ENCODE results near the gene CEP89. TPM values are rescaled to one million over a fixed set of nuclear protein-coding genes. Genes with fewer than 3 reads are reported as not detected.

CEP89 gene
- total RNA-seq, 1 experiment from 2014 or later: 27.6 TPM

GRCh38 chr19:32870981-32871451 is 100.7 kb downstream of the CEP89 start:
- intact Hi-C loops (cut with micrococcal nuclease): no loop called here
- H4K20me1 ChIP-seq (ENCODE audit: insufficient read depth): no peaks in the 10 kb centered on the region
- ATAC-seq: no peak
- H3K9ac ChIP-seq (ENCODE audit: low read length): no peak overlapping the region
- H3K4me1 ChIP-seq (ENCODE audit: control insufficient read depth in 1 of 2, insufficient read depth in 2 of 2, low read length in 2 of 2): no peaks in the 10 kb centered on the region
- no TSS peak for BruUV-seq (replicated peaks)
- no peaks in the 10 kb centered on the region for H3K9me2 ChIP-seq (ENCODE audit: insufficient read depth)
- H3K4me3 ChIP-seq (replicated peaks in 1 of 2; ENCODE audit: low read depth in 1 of 2, low read length in 2 of 2): no peak overlapping the region
- no peak overlapping the region for H3K27ac ChIP-seq (ENCODE audit: low read depth, low read length)
- TF ChIP-seq TCF7L2 (IDR thresholded peaks at IDR 0.05; ENCODE audit: borderline replicate concordance, extremely low read depth, insufficient read depth, insufficient read length) (no peak), YY1 (IDR thresholded peaks at IDR 0.05; ENCODE audit: extremely low read depth, insufficient replicate concordance, low read depth, low read length) (no peak), EGR1 (IDR thresholded peaks at IDR 0.05; ENCODE audit: low read depth) (no peak), MAX (IDR thresholded peaks at IDR 0.05) (no peak), FOSL1 (IDR thresholded peaks at IDR 0.05; ENCODE audit: low read depth) (no peak), CTCF (IDR thresholded peaks at IDR 0.05 in 2 of 3, conservative IDR thresholded peaks at IDR 0.05 in 1 of 3; ENCODE audit: borderline replicate concordance in 1 of 3, insufficient read depth in 1 of 3, low read depth in 2 of 3, low read length in 2 of 3) (no peak), ELF1 (IDR thresholded peaks at IDR 0.05; ENCODE audit: borderline replicate concordance, low read depth) (no peak), REST (IDR thresholded peaks at IDR 0.05; ENCODE audit: low read depth) (no peak), SRF (IDR thresholded peaks at IDR 0.05; ENCODE audit: low read depth) (no peak), POLR2A (IDR thresholded peaks at IDR 0.05; ENCODE audit: borderline replicate concordance, extremely low read depth, insufficient read depth, insufficient read length) (no peak), RAD21 (IDR thresholded peaks at IDR 0.05; ENCODE audit: low read depth) (no peak), POLR2AphosphoS5 (IDR thresholded peaks at IDR 0.05; ENCODE audit: low read depth, low read length) (no peak), ZBTB33 (IDR thresholded peaks at IDR 0.05; ENCODE audit: extremely low read depth, insufficient replicate concordance, low read length) (no peak), ZFX (IDR thresholded peaks at IDR 0.05) (no peak)
- H3K9me3 ChIP-seq (ENCODE audit: control insufficient read depth in 1 of 2, insufficient read depth in 1 of 2, low read depth in 1 of 2, low read length in 2 of 2): no peaks in the 10 kb centered on the region
- CTCF ChIA-PET: no interaction called here
- POLR2A ChIA-PET: no interaction called here
- no peaks in the 10 kb centered on the region for H3K27me3 ChIP-seq (ENCODE audit: insufficient read depth, low read length)
- no peak overlapping the region for H2AFZ ChIP-seq (ENCODE audit: low read depth, low read length, poor library complexity, severe bottlenecking)
- DNase-seq (ENCODE audit: low read depth, low spot score): no peak
- RAD21 ChIA-PET (ENCODE audit: low non-redundant PET in 1 of 2, low total read pairs in 2 of 2, uncharacterized antibody in 2 of 2, unreplicated experiment in 2 of 2): interaction anchor here in 1 of 2 experiments (0.6 kb wide), 1 partner anchor 250 kb away, joined by 3 read pairs; no protein-coding TSS in a partner anchor
- no peaks in the 10 kb centered on the region for H3K79me2 ChIP-seq (ENCODE audit: insufficient read depth, low read length)
- H3K4me2 ChIP-seq (ENCODE audit: low read length): no peak overlapping the region
- no peaks in the 10 kb centered on the region for H3K36me3 ChIP-seq (ENCODE audit: control insufficient read depth in 1 of 2, insufficient read depth in 2 of 2, low read length in 2 of 2)

All from HCT116 (cell line).